Tibial nerve (tissue), 4 donors: ENCODE results near the gene MYOM3.

Experiments used
- CTCF ChIP-seq, 5 experiments: fragments of 200-600 bp in 3 of 5; fragments of 450-650 bp in 2 of 5; sonication (generic) in 3 of 5; IDR thresholded peaks; one replicate each; pipeline ENCODE4 v1.5.1; 2016 to 2019; ENCODE audit warnings: antibody characterized with exemption in 5 of 5, mild to moderate bottlenecking in 3 of 5, moderate library complexity in 2 of 5
- EP300 ChIP-seq, 2 donors: sonication (generic); formaldehyde crosslinking; IDR thresholded peaks; one replicate each; pipeline ENCODE4 v1.6.1; 2017; ENCODE audit warnings: antibody characterized with exemption in 2 of 2, mild to moderate bottlenecking in 1 of 2
- POLR2A ChIP-seq, 2 donors: fragments of 450-650 bp; IDR thresholded peaks; one replicate each; pipeline ENCODE4 v1.6.1; 2017; ENCODE audit warnings: antibody characterized with exemption in 2 of 2, mild to moderate bottlenecking in 2 of 2, moderate library complexity in 2 of 2

GRCh38 chr1:24020470-24020869 lies 91.5 kb downstream of the MYOM3 start:
- TF ChIP-seq CTCF (IDR thresholded peaks at IDR 0.05) (no peak), EP300 (IDR thresholded peaks at IDR 0.05) (no peak), POLR2A (IDR thresholded peaks at IDR 0.05) (no peak)
